A673 (cell line): ENCODE data around the gene ISG20L2.

Source experiments
- EZH2 ChIP-seq: fragments of 200-600 bp; sonication (generic); IDR thresholded peaks from 2 replicates; pipeline ENCODE4 v1.6.1; 2017; ENCODE audit warnings: borderline replicate concordance, low read depth, mild to moderate bottlenecking, mixed read lengths, antibody characterized with exemption, low read length; ENCODE audit not compliant: poor library complexity, severe bottlenecking
- TF ChIP-seq, protein P1 (sequence below): fragments of 300-800, 200-600 bp; sonication (generic); conservative IDR thresholded peaks from 2 replicates; pipeline ENCODE4 v1.5.1; 2017; ENCODE audit warnings: low read depth, mild to moderate bottlenecking, antibody characterized with exemption, low read length, moderate library complexity, mixed read lengths

DNA sequence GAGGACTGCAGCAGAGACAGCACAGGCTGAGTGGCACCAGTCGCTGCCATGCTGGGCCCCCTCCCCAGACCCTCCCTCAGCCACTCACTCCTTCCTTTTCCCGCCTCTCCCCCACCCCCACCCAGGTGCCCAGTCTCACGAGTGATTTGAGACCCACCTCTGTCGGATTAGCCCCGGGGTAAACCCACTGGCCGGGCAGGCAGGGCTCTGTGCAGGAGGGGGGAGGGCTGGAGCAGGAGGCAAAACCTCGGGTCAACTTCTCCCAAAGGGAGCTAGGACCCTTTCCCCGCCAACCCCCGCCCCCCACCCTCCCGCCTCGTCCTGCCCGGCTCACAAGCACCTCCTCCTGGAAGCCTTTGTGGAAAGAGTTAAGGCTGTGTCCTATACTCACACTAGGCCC, 15.8 kb upstream of the ISG20L2 start:
- TF ChIP-seq, protein P1, sequence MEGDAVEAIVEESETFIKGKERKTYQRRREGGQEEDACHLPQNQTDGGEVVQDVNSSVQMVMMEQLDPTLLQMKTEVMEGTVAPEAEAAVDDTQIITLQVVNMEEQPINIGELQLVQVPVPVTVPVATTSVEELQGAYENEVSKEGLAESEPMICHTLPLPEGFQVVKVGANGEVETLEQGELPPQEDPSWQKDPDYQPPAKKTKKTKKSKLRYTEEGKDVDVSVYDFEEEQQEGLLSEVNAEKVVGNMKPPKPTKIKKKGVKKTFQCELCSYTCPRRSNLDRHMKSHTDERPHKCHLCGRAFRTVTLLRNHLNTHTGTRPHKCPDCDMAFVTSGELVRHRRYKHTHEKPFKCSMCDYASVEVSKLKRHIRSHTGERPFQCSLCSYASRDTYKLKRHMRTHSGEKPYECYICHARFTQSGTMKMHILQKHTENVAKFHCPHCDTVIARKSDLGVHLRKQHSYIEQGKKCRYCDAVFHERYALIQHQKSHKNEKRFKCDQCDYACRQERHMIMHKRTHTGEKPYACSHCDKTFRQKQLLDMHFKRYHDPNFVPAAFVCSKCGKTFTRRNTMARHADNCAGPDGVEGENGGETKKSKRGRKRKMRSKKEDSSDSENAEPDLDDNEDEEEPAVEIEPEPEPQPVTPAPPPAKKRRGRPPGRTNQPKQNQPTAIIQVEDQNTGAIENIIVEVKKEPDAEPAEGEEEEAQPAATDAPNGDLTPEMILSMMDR: no peak
- TF ChIP-seq EZH2: no peak
